GM23248 (cell line): ENCODE measurements around the gene KIAA0586. TPM values are rescaled to one million over a fixed set of nuclear protein-coding genes. Genes with fewer than 3 reads are reported as not detected.
"Not testable (repeated sequence)": the region's sequence is repeated elsewhere in the genome, so short reads cannot be mapped to it uniquely, and the experiment has no call there.

ENCODE experiments used
- DNase-seq: peaks from one replicate; pipeline ENCODE4 v3.0.0-alpha.2; 2015
- H2AFZ ChIP-seq: fragments of 200-600 bp; sonication (generic); 2 replicates; pipeline ENCODE4 v1.6.1; 2016; ENCODE audit warnings: antibody characterized with exemption
- H3F3A ChIP-seq: fragments of 200-600 bp; sonication (generic); 2 replicates; pipeline ENCODE4 v1.6.1; 2016; ENCODE audit warnings: mild to moderate bottlenecking, antibody characterized with exemption, mixed run types; ENCODE audit not compliant: insufficient read depth
- H3K27ac ChIP-seq: fragments of 200-600 bp; sonication (generic); 2 replicates; pipeline ENCODE4 v1.5.1; 2016; ENCODE audit warnings: mild to moderate bottlenecking
- H3K27me3 ChIP-seq: fragments of 200-600 bp; sonication (generic); replicated peaks from 2 replicates; pipeline ENCODE4 v1.6.1; 2016; ENCODE audit warnings: mild to moderate bottlenecking; ENCODE audit not compliant: insufficient read depth
- H3K36me3 ChIP-seq: fragments of 200-600 bp; sonication (generic); 2 replicates; pipeline ENCODE4 v1.6.1; 2016; ENCODE audit warnings: low read depth, mild to moderate bottlenecking
- H3K4me1 ChIP-seq: fragments of 200-600 bp; sonication (generic); 2 replicates; pipeline ENCODE4 v1.6.1; 2016; ENCODE audit warnings: mild to moderate bottlenecking; ENCODE audit not compliant: insufficient read depth
- H3K4me2 ChIP-seq: fragments of 200-600 bp; sonication (generic); one replicate; pipeline ENCODE4 v1.6.1; 2016; ENCODE audit warnings: mild to moderate bottlenecking; ENCODE audit not compliant: unreplicated experiment
- H3K4me3 ChIP-seq: fragments of 200-600 bp; sonication (generic); 2 replicates; pipeline ENCODE4 v1.5.1; 2016; ENCODE audit warnings: mild to moderate bottlenecking
- H3K79me2 ChIP-seq: fragments of 200-600 bp; sonication (generic); 2 replicates; pipeline ENCODE4 v1.6.1; 2016; ENCODE audit warnings: mild to moderate bottlenecking; ENCODE audit not compliant: insufficient read depth
- H3K9ac ChIP-seq: fragments of 200-600 bp; sonication (generic); 2 replicates; pipeline ENCODE4 v1.6.1; 2016; ENCODE audit warnings: mild to moderate bottlenecking
- H3K9me2 ChIP-seq: fragments of 200-600 bp; sonication (generic); 2 replicates; pipeline ENCODE4 v1.6.1; 2016; ENCODE audit warnings: mixed run types, mild to moderate bottlenecking, moderate library complexity; ENCODE audit not compliant: insufficient read depth
- H3K9me3 ChIP-seq: fragments of 200-600 bp; sonication (generic); one replicate; pipeline ENCODE4 v1.6.1; 2017; ENCODE audit warnings: low read depth
- H4K20me1 ChIP-seq: fragments of 200-600 bp; sonication (generic); 2 replicates; pipeline ENCODE4 v1.6.0; 2016; ENCODE audit not compliant: insufficient read depth
- EZH2 ChIP-seq: fragments of 200-600 bp; sonication (generic); IDR thresholded peaks from 2 replicates; pipeline ENCODE4 v1.6.1; 2018; ENCODE audit warnings: antibody characterized with exemption, mild to moderate bottlenecking; ENCODE audit not compliant: insufficient read depth, poor library complexity, severe bottlenecking
- EZH2phosphoT487 ChIP-seq: fragments of 200-600 bp; sonication (generic); IDR thresholded peaks from 2 replicates; pipeline ENCODE4 v1.6.1; 2018; ENCODE audit warnings: antibody characterized with exemption, moderate library complexity, mild to moderate bottlenecking, low read depth; ENCODE audit not compliant: insufficient read depth
- WGBS, 2 experiments: methylation state at CpG; one replicate each; pipeline ENCODE4 v1.1.6; 2015 to 2017; ENCODE audit warnings: low lambda C conversion rate in 2 of 2, low coverage in 1 of 2; ENCODE audit errors: missing lambda C conversion rate in 2 of 2; 5-methylcytosine and 5-hydroxymethylcytosine counted together
- in situ Hi-C: fragments of 300-500 bp; cut with MboI; formaldehyde crosslinking; loops from 2 replicates; pipeline ENCODE4 v1.15.0; 2020
- polyA plus RNA-seq: library from polyadenylated mRNA; unstranded; fragments of >200 nt; fragmentation: Nextera tagmentation; extraction: Ambion mirVana; gene quantifications from 2 replicates; pipeline ENCODE4 v1.2.1, GENCODE V29; 2016
- total RNA-seq: library from RNA; depleted of rRNA; stranded (reverse); fragments of >200 nt; shearing (Covaris generic); gene quantifications from 2 replicates; pipeline ENCODE4 v1.2.3, GENCODE V29; 2014

Gene KIAA0586
- total and polyA plus RNA-seq, 2 experiments from 2014 or later = 10.5 to 16.8 TPM

GRCh38 chr14:58575956-58576355 is 148.4 kb downstream of the KIAA0586 start:
- WGBS, 2 experiments = 92 to 100% methylated on average over 1 of the region's 1 CpG
- Histone ChIP-seq H3K36me3 (no peaks in the 10 kb centered on the region), H3K4me1 (peaks cover 11% of the 10 kb centered on the region), H2AFZ (no peak overlapping the region), H3K27ac (no peak overlapping the region), H3K79me2 (no peaks in the 10 kb centered on the region), H3K9me3 (no peaks in the 10 kb centered on the region), H3K9me2 (no peaks in the 10 kb centered on the region), H3K4me3 (no peak overlapping the region), H4K20me1 (no peaks in the 10 kb centered on the region), H3K9ac (no peak overlapping the region), H3F3A (peaks cover 9% of the 10 kb centered on the region), H3K27me3 (no peaks in the 10 kb centered on the region), H3K4me2 (no peak overlapping the region)
- in situ Hi-C loops = no loop called here
- TF ChIP-seq EZH2phosphoT487 (no peak), EZH2 (no peak)
- DNase-seq = no peak

DNA sequence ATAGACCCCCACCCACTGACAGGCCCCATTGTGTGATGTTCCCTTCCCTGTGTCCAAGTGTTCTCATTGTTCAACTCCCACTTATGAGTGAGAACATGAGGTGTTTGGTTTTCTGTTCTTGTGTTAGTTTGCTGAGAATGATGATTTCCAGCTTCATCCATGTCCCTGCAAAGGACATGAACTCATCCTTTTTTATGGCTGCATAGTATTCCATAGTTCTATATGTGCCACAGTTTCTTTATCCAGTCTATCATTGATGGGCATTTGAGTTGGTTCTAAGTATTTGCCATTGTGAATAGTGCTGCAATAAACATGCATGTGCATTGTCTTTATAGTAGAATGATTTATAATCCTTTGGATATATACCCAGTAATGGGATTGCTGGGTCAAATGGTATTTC is 152.5 kb downstream of the KIAA0586 start:
- H3K79me2 ChIP-seq, H3K9ac ChIP-seq, H3K9me2 ChIP-seq, H3K9me3 ChIP-seq, DNase-seq, H3K4me3 ChIP-seq, H3K4me2 ChIP-seq, H3K27me3 ChIP-seq, H3K36me3 ChIP-seq, H4K20me1 ChIP-seq, H2AFZ ChIP-seq, H3F3A ChIP-seq, in situ Hi-C loops, H3K27ac ChIP-seq: not testable (repeated sequence)
- H3K4me1 ChIP-seq = peaks cover 15% of the 10 kb centered on the region

GRCh38 chr14:58581389-58581788 is 153.9 kb downstream of the KIAA0586 start:
- H3K79me2 ChIP-seq, H3K9me3 ChIP-seq, H3F3A ChIP-seq, H3K4me3 ChIP-seq, H3K4me2 ChIP-seq, H3K27me3 ChIP-seq, H3K36me3 ChIP-seq, in situ Hi-C loops, H3K9me2 ChIP-seq, H4K20me1 ChIP-seq, DNase-seq, H3K27ac ChIP-seq, H2AFZ ChIP-seq, H3K9ac ChIP-seq: not testable (repeated sequence)
- H3K4me1 ChIP-seq = peaks cover 17% of the 10 kb centered on the region
- WGBS, 2 experiments = 68 to 86% methylated on average over 1 of the region's 1 CpG

GRCh38 chr14:58584383-58584782 is 156.9 kb downstream of the KIAA0586 start:
- Histone ChIP-seq H3K4me2 (peak overlapping the region; percentile 41), H3K4me3 (no peak overlapping the region), H3K36me3 (no peaks in the 10 kb centered on the region), H3K27ac (peak overlapping the region; percentile 42), H4K20me1 (no peaks in the 10 kb centered on the region), H3F3A (peaks cover 25% of the 10 kb centered on the region), H3K9ac (no peak overlapping the region), H2AFZ (no peak overlapping the region), H3K9me3 (no peaks in the 10 kb centered on the region), H3K9me2 (no peaks in the 10 kb centered on the region), H3K27me3 (no peaks in the 10 kb centered on the region), H3K79me2 (no peaks in the 10 kb centered on the region), H3K4me1 (peaks cover 35% of the 10 kb centered on the region)
- TF ChIP-seq EZH2phosphoT487 (no peak), EZH2 (no peak)
- 60 to 72% methylated on average over 1 of the region's 1 CpG for WGBS, 2 experiments
- peak; percentile 56 for DNase-seq
- in situ Hi-C loops = no loop called here

GRCh38 chr14:58587271-58587670 is 159.8 kb downstream of the KIAA0586 start:
- Histone ChIP-seq H4K20me1 (no peaks in the 10 kb centered on the region), H3K79me2 (no peaks in the 10 kb centered on the region), H3K27ac (peak overlapping the region; percentile 41), H3K27me3 (no peaks in the 10 kb centered on the region), H3F3A (peaks cover 25% of the 10 kb centered on the region), H3K9me3 (no peaks in the 10 kb centered on the region), H3K9ac (no peak overlapping the region), H3K4me1 (peaks cover 35% of the 10 kb centered on the region), H3K36me3 (no peaks in the 10 kb centered on the region), H3K4me2 (peak overlapping the region; percentile 24), H3K4me3 (no peak overlapping the region), H3K9me2 (no peaks in the 10 kb centered on the region), H2AFZ (no peak overlapping the region)
- in situ Hi-C loops = no loop called here
- WGBS, 2 experiments = 0 to 4% methylated on average over 1 of the region's 1 CpG
- DNase-seq = peak; percentile 87
- TF ChIP-seq EZH2 = no peak
- peak; percentile 86; the same call in 1 of the 2 replicates for TF ChIP-seq EZH2phosphoT487

GRCh38 chr14:58588321-58588720 is 160.8 kb downstream of the KIAA0586 start:
- H3K4me3 ChIP-seq, H2AFZ ChIP-seq, H3K4me2 ChIP-seq, H3K79me2 ChIP-seq, H4K20me1 ChIP-seq, H3K36me3 ChIP-seq, H3K9ac ChIP-seq, H3K9me3 ChIP-seq, DNase-seq, in situ Hi-C loops, H3K27ac ChIP-seq, H3K9me2 ChIP-seq, H3K27me3 ChIP-seq: not testable (repeated sequence)
- H3F3A ChIP-seq = peaks cover 25% of the 10 kb centered on the region
- H3K4me1 ChIP-seq = peaks cover 35% of the 10 kb centered on the region
- 84 to 86% methylated on average over 11 to 18 of the region's 18 CpGs for WGBS, 2 experiments
